Activated CD4-positive, CD25-positive, alpha-beta regulatory T cell treated with anti-CD3 and anti-CD28 coated beads, Interleukin-2, amount 50 U/mL, for 16 hours (primary cell): ENCODE measurements around the gene NPHP4.

Experiments
- DNase-seq: peaks from one replicate; pipeline ENCODE4 v3.0.0-alpha.2; 2020; ENCODE audit warnings: low read depth, low spot score

Gene NPHP4

DNA sequence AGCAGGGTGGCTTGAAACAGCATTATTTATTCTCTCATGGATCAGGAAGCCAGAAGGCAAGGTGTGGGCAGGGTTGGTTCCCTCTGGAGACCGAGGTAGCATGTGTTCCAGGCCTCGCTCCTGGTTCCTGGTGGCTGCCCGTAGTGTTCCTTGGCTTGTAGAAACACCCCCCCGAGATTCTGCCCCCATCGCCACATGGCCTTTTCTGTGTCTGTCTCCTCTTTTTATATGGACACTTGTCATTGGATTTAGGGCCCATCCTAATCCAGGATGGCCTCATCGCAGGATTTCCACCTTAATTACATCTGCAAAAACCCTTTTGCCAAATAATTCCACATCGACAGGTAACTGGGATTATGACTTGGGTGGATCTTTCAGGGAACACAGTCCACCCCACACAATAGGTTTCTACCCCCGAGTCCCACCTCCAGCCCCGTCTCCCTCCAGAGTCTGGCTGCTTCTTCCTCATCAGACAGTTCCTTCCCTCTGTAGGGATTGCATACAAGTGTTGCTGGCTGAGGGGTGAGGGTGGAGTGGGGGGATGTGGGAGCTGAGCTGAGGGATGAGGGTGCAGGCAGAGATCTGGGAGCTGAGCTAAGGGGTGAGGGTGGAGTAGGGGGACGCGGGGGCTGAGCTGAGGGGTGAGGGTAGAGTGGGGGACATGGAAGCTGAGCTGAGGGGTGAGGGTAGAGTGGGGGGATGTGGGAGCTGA lies 12.3 kb upstream of the NPHP4 start:
- no peak for DNase-seq

DNA sequence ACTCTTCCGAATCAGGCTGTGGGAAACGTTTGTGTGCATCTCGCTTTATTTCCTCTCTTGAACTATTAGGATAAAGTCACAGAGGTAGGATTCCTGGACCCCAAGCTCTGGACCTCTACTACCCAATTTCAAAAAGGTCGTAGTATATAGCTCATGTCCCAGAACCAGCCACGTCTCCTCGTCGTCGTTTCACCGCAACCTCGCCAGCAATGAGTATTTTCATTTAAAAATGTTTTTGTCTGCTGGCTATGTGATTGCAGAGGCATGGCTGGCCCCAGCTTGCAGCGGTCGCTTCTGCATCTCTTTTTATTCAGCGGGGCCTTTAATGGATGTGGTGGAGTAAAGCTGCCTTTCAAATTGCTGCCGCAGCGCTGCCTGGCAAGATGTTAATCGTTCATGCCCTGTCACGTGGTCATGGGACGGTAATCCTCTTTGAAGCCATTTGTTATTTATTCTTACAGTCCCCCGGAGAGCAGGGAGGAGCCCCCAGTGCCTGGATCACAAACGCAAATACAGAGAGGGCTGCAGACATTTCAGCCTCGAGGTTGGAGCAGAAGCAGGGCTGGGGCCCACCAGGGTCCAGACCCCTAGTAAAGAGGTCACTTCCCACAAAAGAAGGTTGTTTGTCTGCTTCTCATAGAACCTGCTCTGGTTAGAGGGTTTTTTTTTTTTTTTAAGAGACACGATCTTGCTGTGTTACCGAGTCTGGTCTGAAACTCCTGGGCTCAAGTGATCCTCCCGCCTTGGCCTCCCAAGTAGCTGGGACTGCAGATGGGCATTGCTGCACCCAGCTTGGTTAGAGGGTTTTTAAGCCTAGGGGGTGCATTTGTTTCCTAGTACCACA lies 11.6 kb upstream of the NPHP4 start:
- no peak for DNase-seq

DNA sequence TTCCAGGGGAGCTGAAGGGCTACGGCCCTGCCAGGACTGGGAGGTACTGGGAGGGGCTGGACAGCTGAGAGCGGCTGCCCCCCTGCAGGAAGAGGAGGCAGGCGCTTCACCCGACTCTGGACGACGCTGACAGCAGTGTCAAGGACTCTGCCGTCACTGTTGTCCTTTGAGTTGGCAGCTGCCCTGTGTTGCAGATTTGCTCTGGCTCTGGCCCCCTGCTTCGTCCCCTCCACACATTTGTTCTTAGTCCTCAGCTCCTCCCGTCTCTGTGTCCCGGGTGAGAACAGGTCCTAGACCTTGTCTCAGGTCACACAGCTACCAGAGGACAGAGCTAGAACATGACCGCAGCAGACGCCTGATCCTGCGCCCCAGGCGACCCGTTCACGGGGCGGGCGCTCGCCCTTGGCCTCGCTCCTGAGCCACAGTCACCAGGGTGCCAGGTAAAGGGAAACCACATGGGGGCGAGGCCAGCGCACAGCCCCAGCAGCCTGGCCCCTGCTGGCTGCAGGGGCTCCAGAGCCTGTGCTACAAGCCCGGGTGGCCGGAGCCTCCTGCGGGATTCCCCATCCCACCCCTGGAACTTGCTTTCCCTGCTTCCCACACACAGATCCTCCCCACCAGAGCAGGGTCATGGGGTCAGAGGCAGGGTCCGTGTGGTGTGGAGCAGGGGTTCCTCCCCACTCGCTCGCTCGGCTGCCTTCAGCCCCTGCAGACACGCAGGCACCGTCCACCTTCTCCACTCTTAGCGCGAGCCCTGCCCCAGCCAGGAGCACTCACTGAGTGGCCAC lies 10.7 kb upstream of the NPHP4 start:
- DNase-seq: no peak

DNA sequence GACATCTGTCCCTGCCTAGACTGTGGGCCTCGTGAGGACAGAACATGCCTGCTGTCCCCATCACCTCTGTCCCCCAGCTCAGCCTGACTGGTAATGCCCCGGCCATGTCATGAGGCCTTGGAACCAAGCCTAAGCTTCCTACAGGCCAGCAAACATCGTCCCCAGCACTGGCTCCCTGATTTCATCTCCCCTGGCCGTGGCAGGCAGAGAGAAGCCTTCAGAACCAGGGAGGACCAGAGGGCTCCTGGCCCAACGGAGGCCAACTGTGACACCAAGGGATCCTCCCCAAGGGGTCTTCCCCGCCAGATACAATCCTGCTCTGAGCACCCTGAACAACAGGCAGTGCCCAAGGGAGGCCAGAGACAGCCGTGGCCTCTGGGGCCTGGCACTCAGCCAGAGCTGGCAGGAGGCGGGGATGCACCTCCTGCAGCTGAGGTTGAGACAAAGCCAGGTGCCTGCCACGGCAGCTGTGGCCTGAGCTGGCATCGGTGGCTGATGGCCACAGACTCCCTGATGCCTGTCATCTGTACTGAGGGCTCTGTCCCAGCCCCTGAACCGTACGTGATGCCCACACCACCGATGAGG lies 9.9 kb upstream of the NPHP4 start:
- DNase-seq: no peak

DNA sequence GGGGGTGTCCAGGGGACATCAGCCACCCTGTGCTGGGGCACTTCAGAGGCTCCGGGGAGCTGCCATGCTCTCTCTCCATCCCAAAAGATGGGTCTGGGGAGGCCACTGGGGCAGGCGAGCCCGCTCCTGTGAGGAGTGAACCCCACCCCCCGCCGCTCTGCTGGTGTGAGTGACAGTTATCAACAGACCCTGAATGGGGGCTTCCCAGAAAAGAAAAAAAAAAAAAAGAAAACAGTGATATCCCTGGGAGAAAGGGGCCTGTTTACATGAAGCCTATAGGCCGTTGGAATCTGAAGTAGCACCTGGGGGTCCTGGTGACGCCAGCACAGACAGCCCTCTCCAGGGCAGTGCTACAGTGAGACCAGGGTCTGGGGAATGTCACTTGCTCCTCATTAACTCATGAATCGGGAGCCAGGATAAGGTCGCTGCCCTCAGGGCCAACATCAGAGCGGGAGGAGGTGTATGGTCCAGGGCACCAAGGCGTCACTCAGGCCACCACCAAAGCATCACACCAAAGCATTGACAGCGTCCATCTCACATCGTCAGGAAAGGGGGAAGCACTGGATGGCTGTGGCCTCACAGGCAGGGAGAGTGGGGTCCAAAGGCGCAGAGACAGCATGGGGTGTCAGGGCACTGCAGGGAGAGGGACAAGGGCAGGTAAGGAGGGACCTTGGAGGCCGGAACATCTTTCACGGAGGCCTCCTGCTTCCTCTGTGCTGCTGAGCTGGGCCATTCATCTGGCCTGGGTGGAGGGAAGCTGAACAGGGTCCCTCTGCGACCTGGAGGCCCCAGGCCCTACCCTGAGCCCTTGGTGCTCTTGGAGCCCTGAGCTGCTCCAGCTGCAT lies 8.4 kb upstream of the NPHP4 start:
- DNase-seq: no peak

DNA sequence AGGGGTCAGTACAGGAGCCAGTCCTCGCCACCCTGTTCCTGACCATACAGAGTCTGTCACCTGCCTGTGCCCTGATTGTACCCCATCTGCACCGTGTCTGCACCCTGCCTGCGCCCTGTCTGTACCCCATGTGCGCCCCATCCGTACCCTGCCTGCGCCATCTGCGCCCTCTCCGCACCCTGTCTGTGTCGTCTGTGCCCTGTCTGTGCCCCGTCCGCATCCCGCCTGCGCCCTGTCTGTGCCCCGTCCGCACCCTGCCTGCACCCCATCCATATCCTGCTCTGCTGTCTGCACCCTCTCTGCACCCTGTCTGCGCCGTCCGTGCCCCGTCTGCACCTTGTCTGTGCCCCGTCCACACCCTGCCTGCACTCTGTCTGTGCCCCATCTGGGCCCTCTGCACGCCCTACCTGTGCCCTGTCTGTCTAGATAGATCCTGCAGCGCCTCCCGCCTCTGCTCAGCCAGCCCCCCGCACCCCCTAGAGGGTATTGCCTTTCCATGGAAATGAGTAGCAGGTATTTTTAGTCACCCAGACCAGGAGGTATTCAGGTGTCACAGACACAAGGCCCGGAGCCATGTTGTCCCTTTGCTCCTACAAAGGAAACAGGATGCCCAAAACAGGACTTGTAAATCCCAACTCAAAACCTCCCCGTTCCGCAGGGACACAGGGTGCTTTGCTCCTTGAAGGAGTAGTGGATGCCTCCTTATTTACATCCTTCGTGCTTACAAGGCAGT lies 7.7 kb upstream of the NPHP4 start:
- DNase-seq: no peak

DNA sequence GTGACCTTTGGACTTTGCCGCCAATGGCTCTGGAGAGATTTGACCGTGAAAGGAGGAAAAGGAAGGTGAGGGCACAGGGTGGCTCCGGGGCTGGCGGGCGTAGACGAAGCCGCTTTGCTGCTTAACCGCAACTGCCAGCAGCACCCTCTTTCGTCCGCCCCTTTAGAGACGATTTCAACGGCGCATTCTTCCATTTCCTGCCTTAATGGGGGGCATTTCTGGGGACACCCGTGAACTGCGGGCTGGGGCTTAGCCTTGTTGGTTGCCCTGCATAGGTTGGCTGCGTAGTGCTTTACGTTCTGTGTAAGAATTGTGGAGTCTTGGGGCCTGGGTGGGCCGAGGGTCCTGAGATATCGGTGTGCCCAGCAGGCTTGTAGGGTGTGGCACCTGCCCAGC lies 6.7 kb upstream of the NPHP4 start:
- no peak for DNase-seq

DNA sequence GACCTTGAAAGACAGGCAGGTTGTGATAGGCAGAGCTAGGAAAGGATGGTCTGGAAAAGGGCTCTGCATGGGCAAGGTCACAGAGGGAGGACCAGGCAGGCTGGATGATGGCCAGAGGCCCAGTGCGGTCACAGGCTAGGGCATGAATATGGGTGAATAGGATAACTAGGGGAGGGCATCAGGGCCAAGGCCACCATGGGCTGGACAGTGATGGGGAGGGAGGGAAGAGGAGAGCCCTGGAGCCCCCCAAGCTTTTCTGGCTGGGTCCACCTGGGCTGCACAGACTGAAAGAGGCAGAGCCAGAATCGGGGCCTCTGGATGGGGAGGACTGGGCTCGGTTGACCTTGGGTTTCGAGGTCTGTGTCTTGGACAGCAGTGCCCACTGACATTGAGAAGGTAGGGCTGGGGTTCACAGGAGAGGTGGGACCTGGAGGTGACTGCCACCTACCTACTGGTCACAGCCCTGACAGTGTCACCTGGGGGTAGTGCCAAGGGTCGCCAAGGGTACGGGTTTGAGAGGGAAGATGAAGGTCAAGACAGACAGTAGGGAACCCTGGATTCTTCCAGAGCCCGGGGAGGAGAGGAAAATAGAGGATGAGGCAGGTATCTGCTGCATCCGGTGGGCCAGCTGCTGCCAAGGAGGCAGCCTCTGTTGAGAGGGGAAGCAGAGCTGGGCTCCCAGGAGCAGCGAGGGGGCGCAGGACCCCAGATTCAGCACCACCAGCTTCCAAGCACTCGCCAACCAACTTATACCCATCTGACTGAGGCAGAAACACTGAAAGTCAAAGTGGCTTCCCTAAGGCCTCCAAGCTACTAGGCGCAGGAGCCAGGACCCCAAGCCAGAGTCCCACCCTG lies 6.1 kb upstream of the NPHP4 start:
- no peak for DNase-seq

DNA sequence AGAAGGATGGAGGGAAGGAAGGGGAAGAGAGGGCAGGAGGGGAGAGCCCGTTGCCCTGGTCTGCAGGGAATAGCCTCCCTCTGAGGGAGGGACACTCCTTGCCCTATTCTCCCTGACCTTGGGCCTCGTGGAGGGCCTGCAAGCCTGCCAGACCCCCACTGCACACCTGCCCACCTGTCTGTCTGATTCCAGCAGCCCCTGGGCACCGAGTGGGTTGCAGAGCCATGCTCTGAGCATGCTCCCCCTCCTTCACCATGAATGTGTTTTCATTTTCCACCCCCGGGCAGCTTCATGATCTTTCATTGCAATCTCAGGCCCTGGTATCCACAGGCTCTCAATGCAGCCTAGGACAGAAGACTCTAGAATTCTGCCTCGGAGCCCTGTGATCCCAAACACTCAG lies 5.1 kb upstream of the NPHP4 start:
- DNase-seq: no peak

DNA sequence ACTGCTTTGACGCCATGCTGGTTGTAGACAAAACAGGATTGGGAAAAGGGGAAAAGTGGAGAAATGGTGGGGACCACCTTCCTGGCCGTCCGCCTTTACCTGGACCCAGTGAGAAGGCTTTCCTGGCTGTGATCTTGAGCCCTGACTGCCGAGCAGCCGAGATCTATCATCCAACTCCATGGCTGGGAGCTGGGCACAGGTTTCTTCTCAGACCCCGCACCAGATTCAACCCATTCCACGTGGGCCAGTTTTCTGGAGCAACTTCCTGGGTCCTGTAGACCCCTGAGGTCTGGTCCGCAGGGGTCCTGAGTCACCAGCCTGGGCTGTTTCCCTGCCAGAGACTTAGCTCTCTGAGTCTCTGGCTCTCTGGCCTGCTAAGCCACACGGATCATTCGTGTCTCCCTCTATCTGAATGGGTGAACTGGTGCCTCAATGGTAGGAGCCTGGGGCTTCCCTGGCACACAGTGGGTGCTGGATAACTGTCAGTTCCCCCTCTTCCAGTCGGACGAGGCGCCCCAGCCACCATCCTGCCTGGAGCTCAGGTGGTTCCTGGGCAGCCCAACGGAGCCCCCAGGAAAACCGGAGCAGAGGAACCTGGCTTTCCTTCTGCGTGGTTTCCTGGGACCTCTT lies 4.5 kb upstream of the NPHP4 start:
- no peak for DNase-seq

DNA sequence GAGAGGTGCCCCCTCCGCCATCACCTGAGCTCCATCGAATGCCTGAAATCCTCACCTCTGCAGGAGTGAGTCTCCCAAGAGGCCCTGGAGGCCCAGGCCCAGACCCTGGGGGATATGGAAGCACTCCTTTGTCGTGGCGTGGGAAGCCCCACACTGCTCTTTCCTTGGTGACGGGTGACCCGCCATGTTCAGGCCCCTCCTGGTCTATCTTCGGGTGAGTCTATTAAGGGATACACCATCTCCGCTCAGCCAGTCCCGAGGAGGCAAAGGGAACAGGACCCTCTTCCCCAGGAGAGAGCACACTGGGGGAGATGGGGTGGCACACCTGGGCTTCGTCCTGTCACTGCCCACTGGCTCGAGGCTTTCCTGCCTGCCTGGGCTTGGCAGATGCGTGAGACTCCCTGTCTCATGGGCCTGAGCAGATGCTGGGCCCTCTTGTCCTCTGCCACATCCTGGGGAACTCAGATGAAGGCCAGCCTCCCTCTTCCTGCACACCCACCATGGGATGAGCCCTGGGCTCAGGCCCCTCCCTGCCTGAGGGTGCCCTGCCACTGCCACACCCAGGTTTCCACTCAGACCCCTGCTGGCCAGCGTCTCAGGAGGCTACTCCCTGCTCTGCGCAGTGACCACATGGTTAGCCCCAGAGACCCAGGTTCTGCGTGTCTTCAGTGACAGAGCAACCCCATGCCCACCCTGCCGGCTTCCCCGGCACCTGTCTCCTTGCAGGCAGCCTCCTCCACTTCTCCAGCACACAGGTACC lies 3.8 kb upstream of the NPHP4 start:
- no peak for DNase-seq

DNA sequence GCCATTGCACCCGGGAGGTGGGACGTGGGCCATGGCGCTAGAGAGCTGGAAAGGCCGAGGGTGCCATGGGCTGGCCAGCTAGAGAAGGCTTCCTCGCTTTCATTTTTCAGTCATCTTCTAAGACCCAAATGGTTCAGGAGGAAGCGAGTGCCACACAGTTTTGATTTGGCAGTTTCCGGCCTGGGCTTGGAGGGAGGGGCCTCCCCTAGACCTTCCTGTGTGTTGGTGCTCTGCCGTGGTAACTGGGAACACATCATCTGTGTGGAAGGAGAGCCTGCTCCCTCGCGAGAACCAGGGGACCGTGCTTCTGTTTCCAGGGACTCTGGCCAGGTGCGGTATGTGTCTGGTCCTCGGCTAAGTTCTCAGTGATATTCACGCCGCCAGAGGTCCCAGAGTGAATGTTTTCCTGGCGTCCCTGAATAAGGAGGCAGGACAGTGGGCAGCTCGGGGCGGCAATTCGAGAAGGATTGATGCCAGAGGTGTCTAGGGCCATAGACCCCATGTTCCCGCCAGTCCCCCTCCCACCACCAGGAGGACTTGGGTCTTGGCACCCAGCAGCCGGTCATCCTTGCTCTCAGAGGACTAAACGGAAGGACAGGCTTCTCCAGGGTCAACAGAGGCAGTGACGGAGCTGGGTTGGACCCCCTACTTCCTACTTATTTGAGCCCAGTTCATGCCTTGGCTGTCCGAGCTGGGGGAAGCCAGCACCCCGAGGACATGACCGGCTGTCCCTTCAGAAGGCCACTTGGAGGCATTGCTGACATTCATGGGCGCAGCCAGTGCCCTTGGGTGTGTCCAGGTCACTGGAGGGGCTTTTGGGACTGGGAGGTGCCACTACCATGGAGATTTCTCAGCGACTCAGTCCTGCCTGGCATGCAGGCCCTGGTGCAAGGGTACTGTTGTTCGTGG lies 2.7 kb upstream of the NPHP4 start:
- DNase-seq: peak; percentile 51

DNA sequence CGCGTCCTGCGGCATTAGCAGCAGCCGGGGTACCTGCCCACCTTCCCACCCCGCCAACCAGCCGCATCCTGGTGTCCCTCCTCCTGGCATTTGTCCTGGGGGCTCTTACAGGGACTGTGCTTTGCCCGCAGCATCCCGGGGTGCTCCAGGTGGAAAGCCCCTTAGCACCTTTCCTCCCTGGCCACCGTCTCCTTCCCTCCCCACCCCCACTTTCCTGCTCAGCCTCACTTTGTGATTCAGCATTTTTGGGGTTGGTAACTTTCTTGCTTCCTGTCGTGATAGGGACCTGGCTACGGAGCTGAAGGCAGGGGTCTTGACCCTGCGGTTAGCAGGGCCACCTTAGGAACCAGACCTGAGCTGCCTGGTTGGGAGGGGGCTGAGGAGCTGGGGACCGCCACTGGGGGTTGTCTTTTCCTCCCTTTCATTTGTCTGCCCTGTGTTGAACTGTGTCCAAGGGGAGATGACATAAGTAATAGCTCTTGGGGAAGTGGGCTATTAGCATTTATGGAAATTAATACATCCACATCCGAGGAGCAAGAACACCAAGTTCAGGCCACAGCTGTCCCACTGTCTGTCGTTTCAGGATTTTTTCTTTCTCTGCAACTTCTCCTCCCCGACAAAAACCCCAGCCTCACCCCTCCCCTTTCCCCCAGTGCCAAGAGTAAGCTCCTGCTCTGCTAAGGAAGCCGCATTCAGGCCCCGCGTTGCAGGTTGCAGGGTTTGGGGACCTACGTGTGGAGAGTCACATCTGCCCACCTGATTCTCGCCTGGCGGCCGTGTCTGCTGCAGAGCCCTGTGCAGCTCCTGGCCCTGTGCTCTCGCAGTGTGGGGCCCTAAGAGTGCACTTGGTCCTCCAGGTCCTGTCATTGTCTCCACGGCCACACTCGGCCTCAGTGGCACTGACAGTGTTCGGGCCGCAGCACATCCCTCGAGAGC lies 1.6 kb upstream of the NPHP4 start:
- no peak for DNase-seq

DNA sequence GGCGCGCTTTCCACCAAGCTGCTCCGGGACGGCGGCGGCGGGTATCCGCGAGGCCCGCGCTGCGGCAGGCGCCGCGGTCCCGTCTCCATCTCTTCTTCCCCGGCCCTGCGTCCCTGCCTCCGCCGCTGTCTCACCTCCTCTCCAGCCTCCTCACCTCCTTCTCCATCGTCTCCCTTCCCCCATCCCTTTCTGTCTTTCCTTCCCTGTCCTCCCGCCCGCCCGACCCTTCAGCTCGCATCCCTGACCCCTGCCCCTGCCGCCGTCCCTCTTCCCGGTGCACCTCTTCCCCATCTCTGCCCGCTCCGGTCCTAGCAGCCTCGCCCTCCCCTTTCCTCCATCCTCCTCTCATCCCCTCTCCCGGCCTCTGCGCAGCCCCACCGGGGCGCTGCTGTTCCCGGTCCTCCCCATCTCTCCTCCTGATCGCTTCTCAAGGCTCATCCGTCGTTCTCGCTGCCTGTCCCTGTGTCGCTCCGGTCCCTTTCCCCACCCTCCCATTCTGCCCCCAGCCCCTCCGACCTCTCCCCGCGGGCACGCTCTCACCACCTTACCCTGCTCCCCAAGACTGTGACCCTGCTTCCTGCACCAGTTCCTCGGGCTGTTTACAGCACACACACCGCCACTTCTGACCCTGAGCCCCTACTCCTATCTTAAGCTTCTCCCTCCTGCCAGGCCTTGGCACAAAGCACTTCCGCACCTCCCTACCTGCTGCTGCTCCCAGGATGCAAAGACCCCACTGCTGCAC lies 760 bp upstream of the NPHP4 start:
- no peak for DNase-seq

DNA sequence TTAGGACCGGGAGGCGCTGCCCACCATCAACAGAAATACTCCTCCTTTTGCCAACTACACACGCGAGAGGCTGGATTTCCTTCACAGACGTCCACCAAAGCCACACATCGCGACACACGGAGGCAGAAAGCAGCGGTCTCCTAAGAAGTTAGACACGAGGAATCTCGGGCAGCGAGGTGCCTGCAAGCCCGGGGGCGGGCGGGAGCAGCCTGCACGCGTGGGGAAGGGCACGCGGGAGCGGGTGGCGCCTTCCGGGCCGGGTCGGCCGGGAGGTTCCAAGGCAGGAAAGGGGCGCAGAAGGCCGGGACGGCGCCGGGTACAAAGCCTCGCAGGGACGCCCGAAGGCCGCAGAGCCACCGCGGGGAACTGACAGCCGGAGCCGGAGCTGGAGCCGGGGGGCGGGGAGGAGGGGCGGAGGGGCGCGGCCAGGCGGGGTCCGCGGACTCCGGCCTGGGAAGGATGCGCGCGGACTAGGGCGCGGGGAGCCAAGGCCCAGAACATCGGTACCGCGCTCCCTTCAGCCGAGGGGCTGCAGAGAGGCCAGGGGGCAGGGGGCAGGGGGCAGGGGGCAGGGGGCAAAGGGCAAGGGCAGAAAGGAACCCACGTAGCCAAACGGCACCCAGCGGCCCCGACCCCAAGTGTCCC lies 722 bp downstream of the NPHP4 start:
- no peak for DNase-seq
